GM18508 (cell line): ENCODE measurements around the gene ANKRD63.

Source experiments
- ATAC-seq: cut with Tn5 transposase; IDR thresholded peaks from one replicate; pipeline ENCODE4 v1.9.1; 2021; ENCODE audit warnings: moderate number of reproducible peaks; ENCODE audit not compliant: insufficient read depth, unreplicated experiment

The ANKRD63 gene

GRCh38 chr15:40297356-40297755 lies 14.5 kb upstream of the ANKRD63 start:
- ATAC-seq, result no peak

- no peak for ATAC-seq
These were observed 13.8 kb upstream of the ANKRD63 start for GRCh38 chr15:40296561-40297230.

GRCh38 chr15:40295877-40296560 lies 13.2 kb upstream of the ANKRD63 start:
- no peak for ATAC-seq

GRCh38 chr15:40295297-40295696 lies 12.4 kb upstream of the ANKRD63 start:
- no peak for ATAC-seq

GRCh38 chr15:40293905-40294895 lies 11.3 kb upstream of the ANKRD63 start:
- ATAC-seq, result no peak

- no peak for ATAC-seq
These were observed 10.1 kb upstream of the ANKRD63 start for GRCh38 chr15:40293006-40293405.

- no peak for ATAC-seq
These were observed 9.4 kb upstream of the ANKRD63 start for GRCh38 chr15:40292246-40292645.

GRCh38 chr15:40290918-40291574 lies 8.2 kb upstream of the ANKRD63 start:
- ATAC-seq, result no peak

GRCh38 chr15:40290545-40290917 lies 7.7 kb upstream of the ANKRD63 start:
- no peak for ATAC-seq

GRCh38 chr15:40289140-40289775 lies 6.4 kb upstream of the ANKRD63 start:
- no peak for ATAC-seq

GRCh38 chr15:40287968-40288367 lies 5.1 kb upstream of the ANKRD63 start:
- ATAC-seq, result no peak

GRCh38 chr15:40287505-40287904 lies 4.6 kb upstream of the ANKRD63 start:
- no peak for ATAC-seq

GRCh38 chr15:40286794-40287193 lies 3.9 kb upstream of the ANKRD63 start:
- ATAC-seq, result no peak

- no peak for ATAC-seq
These were observed 3.2 kb upstream of the ANKRD63 start for GRCh38 chr15:40286061-40286532.

- ATAC-seq, result no peak
These were observed 2.7 kb upstream of the ANKRD63 start for GRCh38 chr15:40285554-40286011.

GRCh38 chr15:40285151-40285550 lies 2.3 kb upstream of the ANKRD63 start:
- ATAC-seq, result no peak

- no peak for ATAC-seq
These were observed 894 bp upstream of the ANKRD63 start for GRCh38 chr15:40283615-40284300.

GRCh38 chr15:40282147-40282868 lies 556 bp downstream of the ANKRD63 start:
- no peak for ATAC-seq

GRCh38 chr15:40281801-40282146 lies 1.1 kb downstream of the ANKRD63 start:
- ATAC-seq, result no peak
